NCI-H82 (cell line): ENCODE results near the gene DEUP1.
"Not testable (repeated sequence)": the region's sequence is repeated elsewhere in the genome, so short reads cannot be mapped to it uniquely, and the experiment has no call there.

Experiments
- DNase-seq: peaks from one replicate; lab custom pipeline; 2025; lab: John Stamatoyannopoulos, UW

DEUP1 gene

GRCh38 chr11:93330446-93330984 is at the start of gene DEUP1:
TSS of gene DEUP1 (plus strand) at chr11:93330742. CDS start at chr11:93332260, 1,518 bp downstream.
- peak; percentile 66 for DNase-seq

GRCh38 chr11:93285430-93285829 is 45.1 kb upstream of the DEUP1 start:
- DNase-seq, result no peak

GRCh38 chr11:93287434-93287833 is 43.1 kb upstream of the DEUP1 start:
- no peak for DNase-seq

GRCh38 chr11:93288079-93288478 is 42.5 kb upstream of the DEUP1 start:
- DNase-seq, result no peak

GRCh38 chr11:93288767-93289166 is 41.8 kb upstream of the DEUP1 start:
- no peak for DNase-seq

GRCh38 chr11:93289782-93290463 is 40.6 kb upstream of the DEUP1 start:
- peak; percentile 62 for DNase-seq

- DNase-seq, result no peak
Observed at GRCh38 chr11:93291110-93291509, 39.4 kb upstream of the DEUP1 start.

- no peak for DNase-seq
Observed at GRCh38 chr11:93291898-93292297, 38.6 kb upstream of the DEUP1 start.

GRCh38 chr11:93295921-93296575 is 34.5 kb upstream of the DEUP1 start:
- peak; percentile 78 for DNase-seq

GRCh38 chr11:93303689-93304088 is 26.9 kb upstream of the DEUP1 start:
- no peak for DNase-seq

GRCh38 chr11:93314399-93314798 is 16.1 kb upstream of the DEUP1 start:
- not testable (repeated sequence) for DNase-seq

- no peak for DNase-seq
Observed at GRCh38 chr11:93319224-93319839, 11.2 kb upstream of the DEUP1 start.

GRCh38 chr11:93320230-93320629 is 10.3 kb upstream of the DEUP1 start:
- DNase-seq, result no peak

GRCh38 chr11:93322207-93322606 is 8.3 kb upstream of the DEUP1 start:
- no peak for DNase-seq

- no peak for DNase-seq
Observed at GRCh38 chr11:93323747-93324146, 6.8 kb upstream of the DEUP1 start.

GRCh38 chr11:93324500-93324899 is 6.0 kb upstream of the DEUP1 start:
- no peak for DNase-seq

- no peak for DNase-seq
Observed at GRCh38 chr11:93326681-93327080, 3.9 kb upstream of the DEUP1 start.

- peak; percentile 35 for DNase-seq
Observed at GRCh38 chr11:93329936-93330445, 551 bp upstream of the DEUP1 start.

GRCh38 chr11:93340223-93340622 is 9.7 kb downstream of the DEUP1 start:
- DNase-seq, result no peak

- DNase-seq, result no peak
Observed at GRCh38 chr11:93344855-93345333, 14.4 kb downstream of the DEUP1 start.

- DNase-seq, result no peak
Observed at GRCh38 chr11:93348930-93349329, 18.4 kb downstream of the DEUP1 start.

GRCh38 chr11:93350835-93351234 is 20.3 kb downstream of the DEUP1 start:
- no peak for DNase-seq

- DNase-seq, result no peak
Observed at GRCh38 chr11:93359396-93359795, 28.9 kb downstream of the DEUP1 start.
